GM21619 (cell line): ENCODE results near the gene EFHC2.
A peak's percentile ranks its signal among the peaks of the same experiment; 100 is the strongest.
"Not testable (repeated sequence)": the region's sequence is repeated elsewhere in the genome, so short reads cannot be mapped to it uniquely, and the experiment has no call there.

ENCODE experiments used
- ATAC-seq: cut with Tn5 transposase; IDR thresholded peaks from one replicate; pipeline ENCODE4 v1.9.1; 2021; ENCODE audit not compliant: unreplicated experiment

The EFHC2 gene

GRCh38 chrX:44291468-44292092 is 51.9 kb downstream of the EFHC2 start:
- ATAC-seq, result peak; percentile 72

GRCh38 chrX:44290718-44291117 is 52.8 kb downstream of the EFHC2 start:
- no peak for ATAC-seq

- no peak for ATAC-seq
These were observed 60.7 kb downstream of the EFHC2 start for GRCh38 chrX:44282753-44283152.

- no peak for ATAC-seq
These were observed 63.4 kb downstream of the EFHC2 start for GRCh38 chrX:44280116-44280515.

GRCh38 chrX:44274096-44274495 is 69.4 kb downstream of the EFHC2 start:
- ATAC-seq, result no peak

GRCh38 chrX:44267861-44268260 is 75.6 kb downstream of the EFHC2 start:
- no peak for ATAC-seq

GRCh38 chrX:44267116-44267515 is 76.4 kb downstream of the EFHC2 start:
- ATAC-seq, result no peak

GRCh38 chrX:44265559-44265958 is 77.9 kb downstream of the EFHC2 start:
- no peak for ATAC-seq

GRCh38 chrX:44264936-44265335 is 78.5 kb downstream of the EFHC2 start:
- no peak for ATAC-seq

GRCh38 chrX:44261286-44261685 is 82.2 kb downstream of the EFHC2 start:
- ATAC-seq, result no peak

- ATAC-seq, result no peak
These were observed 82.9 kb downstream of the EFHC2 start for GRCh38 chrX:44260609-44261008.

- ATAC-seq, result not testable (repeated sequence)
These were observed 87.7 kb downstream of the EFHC2 start for GRCh38 chrX:44255742-44256141.

- ATAC-seq, result no peak
These were observed 89.9 kb downstream of the EFHC2 start for GRCh38 chrX:44253575-44253942.

GRCh38 chrX:44252688-44253574 is 90.5 kb downstream of the EFHC2 start:
- peak; percentile 86 for ATAC-seq

- ATAC-seq, result no peak
These were observed 96.0 kb downstream of the EFHC2 start for GRCh38 chrX:44247468-44247867.

- ATAC-seq, result no peak
These were observed 96.6 kb downstream of the EFHC2 start for GRCh38 chrX:44246826-44247225.

GRCh38 chrX:44245733-44246132 is 97.7 kb downstream of the EFHC2 start:
- no peak for ATAC-seq

- no peak for ATAC-seq
These were observed 99.5 kb downstream of the EFHC2 start for GRCh38 chrX:44244008-44244407.

GRCh38 chrX:44241546-44241945 is 101.9 kb downstream of the EFHC2 start:
- no peak for ATAC-seq

GRCh38 chrX:44240036-44240435 is 103.4 kb downstream of the EFHC2 start:
- ATAC-seq, result no peak

GRCh38 chrX:44239036-44239435 is 104.4 kb downstream of the EFHC2 start:
- no peak for ATAC-seq

GRCh38 chrX:44235534-44235933 is 107.9 kb downstream of the EFHC2 start:
- ATAC-seq, result no peak
